Esophagus muscularis mucosa (tissue), 4 donors: Measurements from ENCODE around the gene MAP3K20. TPM values are rescaled to one million over a fixed set of nuclear protein-coding genes. Genes with fewer than 3 reads are reported as not detected.

Source experiments
- DNase-seq: peaks from one replicate; pipeline ENCODE4 v3.0.0-alpha.2; 2017; ENCODE audit errors: extremely low spot score
- H3K27ac ChIP-seq, 4 donors: fragments of 200-600 bp; sonication (generic); replicated peaks in 1 of 4; 1 replicate in 3 of 4; 2 replicates in 1 of 4; pipeline ENCODE4 v1.5.1; 2016 to 2019; ENCODE audit warnings: mild to moderate bottlenecking in 1 of 4
- H3K27me3 ChIP-seq, 4 donors: fragments of 200-600 bp; sonication (generic); one replicate each; pipeline versions ENCODE4 v1.5.1 to v1.6.0; 2016 to 2019
- H3K36me3 ChIP-seq, 4 donors: fragments of 200-600 bp; sonication (generic); one replicate each; pipeline ENCODE4 v1.5.1; 2016 to 2019
- H3K4me1 ChIP-seq, 4 donors: fragments of 200-600 bp; sonication (generic); one replicate each; pipeline ENCODE4 v1.5.1; 2016 to 2019
- H3K4me3 ChIP-seq, 4 donors: fragments of 200-600 bp; sonication (generic); 1 replicate in 2 of 4; 2 replicates in 2 of 4; pipeline ENCODE4 v1.5.1; 2016 to 2019; ENCODE audit warnings: mild to moderate bottlenecking in 4 of 4, moderate library complexity in 1 of 4
- H3K9me3 ChIP-seq, 4 donors: fragments of 200-600 bp; sonication (generic); 1 replicate in 3 of 4; 2 replicates in 1 of 4; pipeline ENCODE4 v1.5.1; 2016 to 2019
- CTCF ChIP-seq, 3 experiments: fragments of 200-600 bp in 2 of 3; fragments of 450-650 bp in 1 of 3; sonication (generic) in 2 of 3; IDR thresholded peaks; one replicate each; pipeline ENCODE4 v1.5.1; 2017 to 2019; ENCODE audit warnings: antibody characterized with exemption in 3 of 3, mild to moderate bottlenecking in 2 of 3, moderate library complexity in 1 of 3
- EP300 ChIP-seq: sonication (generic); formaldehyde crosslinking; IDR thresholded peaks from one replicate; pipeline ENCODE4 v1.6.1; 2017; ENCODE audit warnings: antibody characterized with exemption
- POLR2A ChIP-seq: fragments of 450-650 bp; IDR thresholded peaks from one replicate; pipeline ENCODE4 v1.6.1; 2017; ENCODE audit warnings: antibody characterized with exemption, moderate library complexity, mild to moderate bottlenecking, low read depth
- POLR2AphosphoS5 ChIP-seq, 2 donors: sonication (generic); formaldehyde crosslinking; IDR thresholded peaks; one replicate each; pipeline ENCODE4 v1.6.1; 2017; ENCODE audit warnings: antibody characterized with exemption in 2 of 2
- WGBS: methylation state at CpG from one replicate; pipeline ENCODE4 v1.1.5; 2018; 5-methylcytosine and 5-hydroxymethylcytosine counted together
- intact Hi-C: fragments of 100-400 bp; cut with DNase I; formaldehyde crosslinking; loops from one replicate; pipeline ENCODE4 v1.15.1; 2023
- total RNA-seq, 4 donors: library from RNA; depleted of rRNA; stranded (reverse); fragments of >200 nt; gene quantifications; one replicate each; pipeline versions ENCODE4 v1.1.0 to v1.2.1, GENCODE V29; 2016

MAP3K20 gene
- 100 to 1,000 TPM; 238 to 335 (median 267) TPM for total RNA-seq

GRCh38 chr2:173075781-173076580 lies at the start of gene MAP3K20:
MAP3K20 (plus strand) TSS chr2:173075846; CDS start chr2:173091032, 15,186 bp downstream.
- Histone ChIP-seq H3K36me3 (no peaks in the 10 kb centered on the region), H3K4me3 (peak within 1 kb of the TSS; percentile 72 to 89 (median 84)), H3K27me3 (no peaks in the 10 kb centered on the region), H3K9me3 (no peaks in the 10 kb centered on the region), H3K4me1 (peaks cover 16 to 58% (median 48%) of the 10 kb centered on the region in 4 donors), H3K27ac (peak within 1 kb of the TSS; percentile 92 to 99 (median 98))
- TF ChIP-seq CTCF (IDR thresholded peaks at IDR 0.05) (peak; percentile 59 to 71 (median 67)), POLR2AphosphoS5 (IDR thresholded peaks at IDR 0.05) (peak; percentile 81 to 89), EP300 (no peak), POLR2A (peak; percentile 68)
- intact Hi-C loops = loop anchor here (1.0 kb wide), 1 partner anchor 134 kb away; no protein-coding TSS in a partner anchor
- WGBS = under 1% methylated on average over 56 of the region's 106 CpGs
- no peak for DNase-seq

- intact Hi-C loops = loop anchor here (2.0 to 5.0 kb wide), 2 partner anchors 46 to 184 kb away; no protein-coding TSS in a partner anchor
- TF ChIP-seq POLR2A = no peak
- TF ChIP-seq CTCF (IDR thresholded peaks at IDR 0.05) = no peak
- TF ChIP-seq EP300 = no peak
- TF ChIP-seq POLR2AphosphoS5 (IDR thresholded peaks at IDR 0.05) = no peak
- peak; percentile 24 for DNase-seq
- WGBS = 85% methylated on average over 1 of the region's 1 CpG
- Histone ChIP-seq H3K36me3 (peaks cover 0 to 12% (median 0%) of the 10 kb centered on the region in 4 donors), H3K27me3 (no peaks in the 10 kb centered on the region), H3K4me1 (peaks cover 18 to 29% (median 26%) of the 10 kb centered on the region in 4 donors), H3K27ac (no peak overlapping the region), H3K4me3 (no peak overlapping the region), H3K9me3 (no peaks in the 10 kb centered on the region)
Observed at GRCh38 chr2:173026479-173026878, 49.2 kb upstream of the MAP3K20 start.

GRCh38 chr2:173027181-173028128 lies 48.2 kb upstream of the MAP3K20 start:
- WGBS = 11% methylated on average over 8 of the region's 8 CpGs
- DNase-seq = peak; percentile 96

More at GRCh38 chr2:173027181-173028128, 48.2 kb upstream of the MAP3K20 start:
- H3K27me3 ChIP-seq = no peaks in the 10 kb centered on the region
- TF ChIP-seq POLR2AphosphoS5 (IDR thresholded peaks at IDR 0.05) = peak in 1 of 2 donors; percentile 64
- no peak for TF ChIP-seq EP300
- TF ChIP-seq POLR2A = no peak
- TF ChIP-seq CTCF (IDR thresholded peaks at IDR 0.05) = peak; percentile 92 to 97 (median 94)
- intact Hi-C loops = loop anchor here (2.0 to 5.0 kb wide), 2 partner anchors 45 to 183 kb away; no protein-coding TSS in a partner anchor
- H3K9me3 ChIP-seq = no peaks in the 10 kb centered on the region
- H3K27ac ChIP-seq = peak overlapping the region; percentile 54 to 80 (median 74)
- no peak overlapping the region for H3K4me3 ChIP-seq
- H3K36me3 ChIP-seq = peaks cover 0 to 6% (median 0%) of the 10 kb centered on the region in 4 donors
- peaks cover 18 to 29% (median 26%) of the 10 kb centered on the region in 4 donors for H3K4me1 ChIP-seq
